ENCODE results near the gene PLCB1. TPM values are rescaled to one million over a fixed set of nuclear protein-coding genes. Genes with fewer than 3 reads are reported as not detected.

The PLCB1 gene
- total and polyA plus RNA-seq, 8 donors: 8.8 to 27.7 (median 19.2) TPM

- no peaks in the 10 kb centered on the region for H3K9me3 ChIP-seq
- H3K27me3 ChIP-seq: no peaks in the 10 kb centered on the region
These were observed 10.4 kb upstream of the PLCB1 start for GRCh38 chr20:8121666-8122065.

GRCh38 chr20:8124639-8125038, 7.4 kb upstream of the PLCB1 start:
- H3K36me3 ChIP-seq: no peaks in the 10 kb centered on the region
- H3K4me3 ChIP-seq: no peak overlapping the region
- H3K4me1 ChIP-seq: no peaks in the 10 kb centered on the region
- ATAC-seq (no peak), DNase-seq (no peak)
- intact Hi-C loops (cut with DNase I): loop anchor here in 1 of 2 donors (10.0 kb wide), 1 partner anchor 600 kb away; no protein-coding TSS in a partner anchor
- no peaks in the 10 kb centered on the region for H3K9me3 ChIP-seq
- TF ChIP-seq CTCF (IDR thresholded peaks at IDR 0.05): no peak
- no peak overlapping the region for H3K27ac ChIP-seq
- no peaks in the 10 kb centered on the region for H3K27me3 ChIP-seq

More at GRCh38 chr20:8121666-8122065, 10.4 kb upstream of the PLCB1 start:
- H3K36me3 ChIP-seq: no peaks in the 10 kb centered on the region
- H3K27ac ChIP-seq: no peak overlapping the region
- DNase-seq (no peak), ATAC-seq (no peak)
- H3K4me3 ChIP-seq: no peak overlapping the region
- TF ChIP-seq CTCF (IDR thresholded peaks at IDR 0.05): no peak
- intact Hi-C loops (cut with DNase I): loop anchor here in 1 of 2 donors (10.0 kb wide), 1 partner anchor 603 kb away; no protein-coding TSS in a partner anchor
- no peaks in the 10 kb centered on the region for H3K4me1 ChIP-seq

GRCh38 chr20:8126181-8126580, 5.9 kb upstream of the PLCB1 start:
- peaks cover 0 to 4% of the 10 kb centered on the region in 2 donors for H3K27me3 ChIP-seq
- no peak overlapping the region for H3K4me3 ChIP-seq
- no peak for ATAC-seq
- H3K4me1 ChIP-seq: no peaks in the 10 kb centered on the region
- no peak for DNase-seq
- H3K27ac ChIP-seq: no peak overlapping the region
- intact Hi-C loops (cut with DNase I): loop anchor here in 1 of 2 donors (10.0 kb wide), 1 partner anchor 599 kb away; no protein-coding TSS in a partner anchor
- TF ChIP-seq CTCF (IDR thresholded peaks at IDR 0.05): no peak
- no peaks in the 10 kb centered on the region for H3K36me3 ChIP-seq
- no peaks in the 10 kb centered on the region for H3K9me3 ChIP-seq

- peaks cover 0 to 5% of the 10 kb centered on the region in 2 donors for H3K4me1 ChIP-seq
- no peak for DNase-seq
- no peak for TF ChIP-seq CTCF (IDR thresholded peaks at IDR 0.05)
- H3K27me3 ChIP-seq: peaks cover 0 to 11% of the 10 kb centered on the region in 2 donors
- no peaks in the 10 kb centered on the region for H3K9me3 ChIP-seq
- H3K27ac ChIP-seq: no peak overlapping the region
- no peak for ATAC-seq
- H3K36me3 ChIP-seq: no peaks in the 10 kb centered on the region
- H3K4me3 ChIP-seq: no peak overlapping the region
- intact Hi-C loops (cut with DNase I): loop anchor here in 1 of 2 donors (10.0 kb wide), 1 partner anchor 598 kb away; no protein-coding TSS in a partner anchor
These were observed 5.2 kb upstream of the PLCB1 start for GRCh38 chr20:8126841-8127378.

GRCh38 chr20:8127553-8128255, 4.4 kb upstream of the PLCB1 start:
- DNase-seq (no peak), ATAC-seq (no peak)
- Histone ChIP-seq H3K4me1 (peaks cover 0 to 11% of the 10 kb centered on the region in 2 donors), H3K36me3 (no peaks in the 10 kb centered on the region), H3K27me3 (peaks cover 1 to 16% of the 10 kb centered on the region in 2 donors), H3K27ac (no peak overlapping the region), H3K9me3 (no peaks in the 10 kb centered on the region), H3K4me3 (no peak overlapping the region)
- no peak for TF ChIP-seq CTCF (IDR thresholded peaks at IDR 0.05)
- intact Hi-C loops (cut with DNase I): loop anchor here in 1 of 2 donors (10.0 kb wide), 1 partner anchor 597 kb away; no protein-coding TSS in a partner anchor
